Stomach (tissue), 4 donors: ENCODE measurements around the gene RNPS1.

Experiments used
- EP300 ChIP-seq: sonication (generic); formaldehyde crosslinking; IDR thresholded peaks from one replicate; pipeline ENCODE4 v1.6.1; 2017; ENCODE audit warnings: antibody characterized with exemption
- POLR2A ChIP-seq, 4 donors: fragments of 450-650 bp; IDR thresholded peaks; one replicate each; pipeline ENCODE4 v1.6.1; 2016; ENCODE audit warnings: antibody characterized with exemption in 4 of 4, control low read depth in 2 of 4, mild to moderate bottlenecking in 1 of 4, moderate library complexity in 1 of 4
- TF ChIP-seq, protein P1 (sequence below), 7 experiments: fragments of 450-650 bp in 4 of 7; fragments of 200-600 bp in 3 of 7; sonication (generic) in 3 of 7; IDR thresholded peaks; one replicate each; pipeline ENCODE4 v1.5.1; 2016 to 2019; ENCODE audit warnings: antibody characterized with exemption in 7 of 7, control low read depth in 2 of 7, mild to moderate bottlenecking in 1 of 7

DNA sequence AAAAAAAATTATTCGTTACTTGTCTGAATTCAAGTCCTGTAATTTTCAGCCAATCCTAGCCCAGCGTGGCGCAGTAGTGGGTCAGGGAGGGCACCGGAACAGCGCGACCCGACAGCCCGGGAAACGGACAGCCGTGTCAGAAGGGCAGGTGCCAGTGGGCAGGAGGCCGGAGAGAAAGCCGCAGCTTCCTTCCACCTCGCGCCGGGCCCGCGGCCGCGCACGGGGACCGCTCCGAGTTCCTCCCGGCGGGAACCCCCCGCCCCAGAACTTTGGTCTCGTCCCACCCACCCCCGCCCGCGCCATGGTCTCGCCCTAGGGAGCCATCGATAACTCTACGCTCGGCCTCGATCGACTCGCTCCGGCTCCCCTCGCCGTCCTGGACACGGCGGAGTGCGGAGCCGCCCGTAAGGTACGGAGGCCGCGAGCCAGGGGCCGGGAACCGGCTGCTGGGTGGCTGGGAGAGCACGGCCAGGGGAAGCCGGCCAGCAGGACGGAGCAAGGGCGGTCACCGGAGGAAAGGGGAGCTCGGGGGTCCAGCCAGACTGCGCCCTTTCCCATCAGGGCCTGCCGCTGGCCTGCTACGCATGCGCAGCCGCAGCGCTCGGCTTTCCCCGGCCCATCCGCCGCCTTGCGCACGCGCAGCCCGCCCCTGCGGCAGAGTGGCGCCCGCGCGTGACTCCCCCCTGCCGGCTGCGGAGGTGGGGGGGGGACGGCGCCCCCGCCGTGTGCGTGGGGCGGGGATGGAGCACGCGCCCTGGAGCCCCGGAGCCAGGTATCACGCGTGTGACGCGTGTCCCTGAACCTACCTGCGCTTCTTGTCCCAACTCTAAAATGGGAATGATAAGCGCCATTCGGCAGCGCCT lies 62.6 kb downstream of the RNPS1 start, which contains the start of gene MLST8:
- TF ChIP-seq, protein P1, sequence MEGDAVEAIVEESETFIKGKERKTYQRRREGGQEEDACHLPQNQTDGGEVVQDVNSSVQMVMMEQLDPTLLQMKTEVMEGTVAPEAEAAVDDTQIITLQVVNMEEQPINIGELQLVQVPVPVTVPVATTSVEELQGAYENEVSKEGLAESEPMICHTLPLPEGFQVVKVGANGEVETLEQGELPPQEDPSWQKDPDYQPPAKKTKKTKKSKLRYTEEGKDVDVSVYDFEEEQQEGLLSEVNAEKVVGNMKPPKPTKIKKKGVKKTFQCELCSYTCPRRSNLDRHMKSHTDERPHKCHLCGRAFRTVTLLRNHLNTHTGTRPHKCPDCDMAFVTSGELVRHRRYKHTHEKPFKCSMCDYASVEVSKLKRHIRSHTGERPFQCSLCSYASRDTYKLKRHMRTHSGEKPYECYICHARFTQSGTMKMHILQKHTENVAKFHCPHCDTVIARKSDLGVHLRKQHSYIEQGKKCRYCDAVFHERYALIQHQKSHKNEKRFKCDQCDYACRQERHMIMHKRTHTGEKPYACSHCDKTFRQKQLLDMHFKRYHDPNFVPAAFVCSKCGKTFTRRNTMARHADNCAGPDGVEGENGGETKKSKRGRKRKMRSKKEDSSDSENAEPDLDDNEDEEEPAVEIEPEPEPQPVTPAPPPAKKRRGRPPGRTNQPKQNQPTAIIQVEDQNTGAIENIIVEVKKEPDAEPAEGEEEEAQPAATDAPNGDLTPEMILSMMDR (IDR thresholded peaks at IDR 0.05), result peak in 1 of 7 experiments; percentile 27
- TF ChIP-seq POLR2A (IDR thresholded peaks at IDR 0.05) (no peak), EP300 (no peak)
